Panc1 (cell line): Measurements from ENCODE around the gene STAC3. TPM values are rescaled to one million over a fixed set of nuclear protein-coding genes. Genes with fewer than 3 reads are reported as not detected.

Source experiments
- ATAC-seq: fragments of 200-7000 bp; cut with Tn5 transposase; 2 replicates; pipeline ENCODE4 v1.9.1; 2020; ENCODE audit warnings: mild to moderate bottlenecking, moderate library complexity
- BruUV-seq: library from RNA; stranded (reverse); fragments of 400-500 nt; replicated peaks from 2 replicates; lab custom pipeline; 2021; lab: Mats Ljungman, UMichigan
- CTCF ChIA-PET: fragments of 300-600 bp; sonication (Branson Sonifier 250); formaldehyde crosslinking; loops from one replicate; lab custom pipeline; 2022; ENCODE audit warnings: antibody characterized with exemption; lab: Charles Lee
- POLR2A ChIA-PET: fragments of 300-600 bp; sonication (Branson Sonifier 250); formaldehyde crosslinking; loops from one replicate; lab custom pipeline; 2022; ENCODE audit warnings: antibody characterized with exemption; lab: Charles Lee
- DNase-seq: peaks from one replicate; pipeline ENCODE4 v3.0.0-alpha.2; 2010; ENCODE audit warnings: low read depth, low spot score
- H3K27ac ChIP-seq: 2 replicates; pipeline ENCODE4 v1.5.1; 2011; ENCODE audit warnings: mild to moderate bottlenecking, low read length, inconsistent platforms
- H3K27me3 ChIP-seq: fragments of 200-500 bp; sonication (Bioruptor generic); 2 replicates; pipeline ENCODE4 v1.6.0; 2014; ENCODE audit warnings: low read length, inconsistent platforms; ENCODE audit not compliant: control insufficient read depth, insufficient read depth
- H3K36me3 ChIP-seq: fragments of 200-500 bp; sonication (Bioruptor generic); 2 replicates; pipeline ENCODE4 v1.5.1; 2014; ENCODE audit warnings: inconsistent platforms, mild to moderate bottlenecking, low read length, moderate library complexity; ENCODE audit not compliant: control insufficient read depth, insufficient read depth
- H3K4me1 ChIP-seq: 2 replicates; pipeline ENCODE4 v1.5.1; 2011; ENCODE audit warnings: inconsistent platforms, mild to moderate bottlenecking, low read length, moderate library complexity; ENCODE audit not compliant: control insufficient read depth, insufficient read depth
- H3K4me3 ChIP-seq, 2 experiments: 2 replicates each; pipeline ENCODE4 v1.5.1; 2011 to 2012; ENCODE audit warnings: low read depth in 2 of 2, low read length in 2 of 2, mild to moderate bottlenecking in 2 of 2, inconsistent platforms in 1 of 2, moderate library complexity in 1 of 2
- H3K9me3 ChIP-seq: fragments of 200-500 bp; sonication (Bioruptor generic); 2 replicates; pipeline ENCODE4 v1.5.1; 2014; ENCODE audit warnings: low read depth, mild to moderate bottlenecking, inconsistent platforms, low read length, moderate library complexity; ENCODE audit not compliant: control insufficient read depth, insufficient read depth
- CTCF ChIP-seq: fragments of 450-650 bp; IDR thresholded peaks from 2 replicates; pipeline ENCODE4 v1.5.1; 2017; ENCODE audit warnings: mild to moderate bottlenecking
- POLR2AphosphoS5 ChIP-seq: IDR thresholded peaks from 2 replicates; pipeline ENCODE4 v1.6.1; 2012; ENCODE audit warnings: mild to moderate bottlenecking, low read depth, low read length, moderate library complexity
- SIN3A ChIP-seq: IDR thresholded peaks from 2 replicates; pipeline ENCODE4 v1.6.1; 2012; ENCODE audit warnings: low read depth, mild to moderate bottlenecking, low read length, moderate library complexity, borderline replicate concordance; ENCODE audit not compliant: insufficient read depth
- TCF7L2 ChIP-seq: IDR thresholded peaks from 2 replicates; pipeline ENCODE4 v1.6.1; 2011; ENCODE audit warnings: mild to moderate bottlenecking, low read depth, low read length, inconsistent platforms
- in situ Hi-C: cut with HindIII; loops from 2 replicates; pipeline ENCODE4 v1.10.0; 2016; ENCODE audit warnings: low sequenced_read_pairs, low pct_unique_long_range_greater_than_20kb
- intact Hi-C: fragments of 100-400 bp; cut with micrococcal nuclease; formaldehyde crosslinking; loops from one replicate; pipeline ENCODE4 v1.10.0; 2022; ENCODE audit not compliant: unreplicated experiment
- total RNA-seq: library from RNA; stranded (reverse); gene quantifications from one replicate; pipeline ENCODE4 v1.2.1, GENCODE V29; 2021; ENCODE audit not compliant: unreplicated experiment
- TF ChIP-seq, protein P1 (sequence below), 2 experiments: IDR thresholded peaks; 2 replicates each; pipeline ENCODE4 v1.6.1; 2011 to 2012; ENCODE audit warnings: low read depth in 2 of 2, control low read depth in 1 of 2, low read length in 1 of 2, mild to moderate bottlenecking in 1 of 2, moderate library complexity in 1 of 2; ENCODE audit not compliant: insufficient read depth in 1 of 2

The STAC3 gene
- total RNA-seq, 1 experiment from 2014 or later = 0.87 TPM

DNA sequence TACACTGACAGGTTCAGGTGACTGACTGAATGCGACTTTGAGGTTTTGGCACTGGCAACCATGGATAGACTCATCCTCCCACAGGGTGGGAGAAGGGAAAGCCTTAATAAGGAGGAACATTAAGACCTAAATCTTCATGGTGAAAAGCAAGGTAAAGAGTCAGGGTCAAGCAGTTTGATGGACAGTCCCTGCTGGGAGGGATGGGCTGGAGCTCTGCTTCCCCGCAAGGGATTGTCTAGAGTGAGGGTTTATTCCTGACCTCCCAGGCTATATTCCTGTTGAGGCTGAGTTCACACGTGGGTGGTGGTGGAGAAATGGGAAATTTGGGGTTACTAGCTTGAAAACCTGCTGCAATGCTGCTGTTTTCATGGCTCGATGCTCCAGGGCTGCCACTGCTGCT is 9.4 kb upstream of the STAC3 start:
- TF ChIP-seq CTCF (no peak), TCF7L2 (no peak), SIN3A (no peak), POLR2AphosphoS5 (no peak)
- TF ChIP-seq, protein P1, sequence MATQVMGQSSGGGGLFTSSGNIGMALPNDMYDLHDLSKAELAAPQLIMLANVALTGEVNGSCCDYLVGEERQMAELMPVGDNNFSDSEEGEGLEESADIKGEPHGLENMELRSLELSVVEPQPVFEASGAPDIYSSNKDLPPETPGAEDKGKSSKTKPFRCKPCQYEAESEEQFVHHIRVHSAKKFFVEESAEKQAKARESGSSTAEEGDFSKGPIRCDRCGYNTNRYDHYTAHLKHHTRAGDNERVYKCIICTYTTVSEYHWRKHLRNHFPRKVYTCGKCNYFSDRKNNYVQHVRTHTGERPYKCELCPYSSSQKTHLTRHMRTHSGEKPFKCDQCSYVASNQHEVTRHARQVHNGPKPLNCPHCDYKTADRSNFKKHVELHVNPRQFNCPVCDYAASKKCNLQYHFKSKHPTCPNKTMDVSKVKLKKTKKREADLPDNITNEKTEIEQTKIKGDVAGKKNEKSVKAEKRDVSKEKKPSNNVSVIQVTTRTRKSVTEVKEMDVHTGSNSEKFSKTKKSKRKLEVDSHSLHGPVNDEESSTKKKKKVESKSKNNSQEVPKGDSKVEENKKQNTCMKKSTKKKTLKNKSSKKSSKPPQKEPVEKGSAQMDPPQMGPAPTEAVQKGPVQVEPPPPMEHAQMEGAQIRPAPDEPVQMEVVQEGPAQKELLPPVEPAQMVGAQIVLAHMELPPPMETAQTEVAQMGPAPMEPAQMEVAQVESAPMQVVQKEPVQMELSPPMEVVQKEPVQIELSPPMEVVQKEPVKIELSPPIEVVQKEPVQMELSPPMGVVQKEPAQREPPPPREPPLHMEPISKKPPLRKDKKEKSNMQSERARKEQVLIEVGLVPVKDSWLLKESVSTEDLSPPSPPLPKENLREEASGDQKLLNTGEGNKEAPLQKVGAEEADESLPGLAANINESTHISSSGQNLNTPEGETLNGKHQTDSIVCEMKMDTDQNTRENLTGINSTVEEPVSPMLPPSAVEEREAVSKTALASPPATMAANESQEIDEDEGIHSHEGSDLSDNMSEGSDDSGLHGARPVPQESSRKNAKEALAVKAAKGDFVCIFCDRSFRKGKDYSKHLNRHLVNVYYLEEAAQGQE (IDR thresholded peaks at IDR 0.05; ENCODE audit: insufficient read depth in 1 of 2, low read depth in 2 of 2, low read length in 1 of 2) = no peak
- no peak overlapping the region for H3K27ac ChIP-seq
- no peaks in the 10 kb centered on the region for H3K27me3 ChIP-seq
- H3K36me3 ChIP-seq = no peaks in the 10 kb centered on the region
- intact Hi-C loops = loop anchor here (5.0 kb wide), 1 partner anchor 192 kb away; no protein-coding TSS in a partner anchor
- H3K4me1 ChIP-seq = no peaks in the 10 kb centered on the region
- POLR2A ChIA-PET = interaction anchor here (0.6 kb wide), 1 partner anchor 192 kb away, joined by 3 read pairs; no protein-coding TSS in a partner anchor
- CTCF ChIA-PET = no interaction called here
- no TSS peak for BruUV-seq
- ATAC-seq = no peak
- no peak overlapping the region for H3K4me3 ChIP-seq
- in situ Hi-C loops = no loop called here
- DNase-seq = no peak
- H3K9me3 ChIP-seq = no peaks in the 10 kb centered on the region

- BruUV-seq = no TSS peak
- no peak for TF ChIP-seq CTCF
- TF ChIP-seq, protein P1 (IDR thresholded peaks at IDR 0.05; ENCODE audit: insufficient read depth in 1 of 2, low read depth in 2 of 2, low read length in 1 of 2) = no peak
- no peak for TF ChIP-seq SIN3A
- no peak for TF ChIP-seq POLR2AphosphoS5
- no peak for TF ChIP-seq TCF7L2
- CTCF ChIA-PET = no interaction called here
- Histone ChIP-seq H3K9me3 (no peaks in the 10 kb centered on the region), H3K27me3 (no peaks in the 10 kb centered on the region), H3K27ac (no peak overlapping the region), H3K4me1 (no peaks in the 10 kb centered on the region), H3K36me3 (no peaks in the 10 kb centered on the region), H3K4me3 (no peak overlapping the region)
- POLR2A ChIA-PET = interaction anchor here (0.6 kb wide), 1 partner anchor 194 kb away, joined by 3 read pairs; no protein-coding TSS in a partner anchor
- in situ Hi-C loops = no loop called here
- no peak for DNase-seq
- no peak for ATAC-seq
- intact Hi-C loops = no loop called here
These were observed 8.3 kb upstream of the STAC3 start for GRCh38 chr12:57258977-57259970.
